Fibroblast of the aortic adventitia (primary cell): Measurements from ENCODE around the gene RMP24.

Experiments used
- DNase-seq: peaks from one replicate; pipeline ENCODE4 v3.0.0-alpha.2; 2010; ENCODE audit warnings: low read depth
- H3K4me3 ChIP-seq: 2 replicates; pipeline ENCODE4 v1.5.1; 2011; ENCODE audit warnings: low read depth, mild to moderate bottlenecking, control low read depth, low read length, moderate library complexity
- TF ChIP-seq, protein P1 (sequence below): IDR thresholded peaks from 2 replicates; pipeline ENCODE4 v1.5.1; 2011; ENCODE audit warnings: mild to moderate bottlenecking, low read length, control low read depth, inconsistent platforms; ENCODE audit not compliant: insufficient read depth

Gene RMP24

DNA sequence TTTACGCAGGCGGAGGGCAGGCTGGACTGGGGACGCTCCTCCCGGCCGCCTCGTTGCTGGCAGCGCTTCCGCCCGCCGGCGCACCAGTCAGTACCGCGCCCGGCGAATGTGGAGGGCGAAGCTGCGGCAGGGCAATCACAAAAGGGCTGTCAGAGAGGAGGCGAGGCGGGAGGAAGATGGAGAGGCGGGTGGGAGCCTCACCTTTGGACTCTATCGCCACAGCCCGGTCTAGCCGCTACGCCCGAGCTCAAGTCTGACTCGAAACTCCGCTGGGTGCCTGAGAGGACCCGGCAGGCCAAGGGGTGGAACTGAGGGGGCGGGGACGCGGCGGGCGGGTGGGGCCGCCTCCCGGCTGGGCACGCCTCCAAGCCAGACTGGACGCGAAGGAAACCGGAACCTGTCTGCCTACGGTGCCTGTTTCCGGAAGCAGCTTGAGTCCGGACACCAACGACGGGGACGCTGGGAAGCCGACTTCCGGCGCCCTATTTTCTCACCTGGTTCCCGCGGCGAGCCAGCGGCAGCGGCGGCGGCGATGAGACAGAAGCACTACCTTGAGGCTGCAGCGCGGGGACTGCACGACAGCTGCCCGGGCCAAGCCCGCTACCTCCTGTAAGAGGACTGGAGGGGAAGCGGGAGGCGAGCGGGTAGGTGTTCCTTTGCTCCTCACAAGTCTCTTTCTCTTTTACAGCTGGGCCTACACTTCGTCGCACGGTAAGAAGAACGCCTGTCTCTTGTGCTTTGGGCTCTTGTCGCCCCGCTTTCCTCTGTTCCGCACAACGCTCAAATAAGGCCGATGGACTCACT is at the start of gene RMP24:
TSS of gene RMP24 (plus strand) at position 483 of the 804 bp plus-strand sequence.
- TF ChIP-seq, protein P1, sequence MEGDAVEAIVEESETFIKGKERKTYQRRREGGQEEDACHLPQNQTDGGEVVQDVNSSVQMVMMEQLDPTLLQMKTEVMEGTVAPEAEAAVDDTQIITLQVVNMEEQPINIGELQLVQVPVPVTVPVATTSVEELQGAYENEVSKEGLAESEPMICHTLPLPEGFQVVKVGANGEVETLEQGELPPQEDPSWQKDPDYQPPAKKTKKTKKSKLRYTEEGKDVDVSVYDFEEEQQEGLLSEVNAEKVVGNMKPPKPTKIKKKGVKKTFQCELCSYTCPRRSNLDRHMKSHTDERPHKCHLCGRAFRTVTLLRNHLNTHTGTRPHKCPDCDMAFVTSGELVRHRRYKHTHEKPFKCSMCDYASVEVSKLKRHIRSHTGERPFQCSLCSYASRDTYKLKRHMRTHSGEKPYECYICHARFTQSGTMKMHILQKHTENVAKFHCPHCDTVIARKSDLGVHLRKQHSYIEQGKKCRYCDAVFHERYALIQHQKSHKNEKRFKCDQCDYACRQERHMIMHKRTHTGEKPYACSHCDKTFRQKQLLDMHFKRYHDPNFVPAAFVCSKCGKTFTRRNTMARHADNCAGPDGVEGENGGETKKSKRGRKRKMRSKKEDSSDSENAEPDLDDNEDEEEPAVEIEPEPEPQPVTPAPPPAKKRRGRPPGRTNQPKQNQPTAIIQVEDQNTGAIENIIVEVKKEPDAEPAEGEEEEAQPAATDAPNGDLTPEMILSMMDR: no peak
- DNase-seq: peak; percentile 96
- peak within 1 kb of the TSS; percentile 94 for H3K4me3 ChIP-seq

DNA sequence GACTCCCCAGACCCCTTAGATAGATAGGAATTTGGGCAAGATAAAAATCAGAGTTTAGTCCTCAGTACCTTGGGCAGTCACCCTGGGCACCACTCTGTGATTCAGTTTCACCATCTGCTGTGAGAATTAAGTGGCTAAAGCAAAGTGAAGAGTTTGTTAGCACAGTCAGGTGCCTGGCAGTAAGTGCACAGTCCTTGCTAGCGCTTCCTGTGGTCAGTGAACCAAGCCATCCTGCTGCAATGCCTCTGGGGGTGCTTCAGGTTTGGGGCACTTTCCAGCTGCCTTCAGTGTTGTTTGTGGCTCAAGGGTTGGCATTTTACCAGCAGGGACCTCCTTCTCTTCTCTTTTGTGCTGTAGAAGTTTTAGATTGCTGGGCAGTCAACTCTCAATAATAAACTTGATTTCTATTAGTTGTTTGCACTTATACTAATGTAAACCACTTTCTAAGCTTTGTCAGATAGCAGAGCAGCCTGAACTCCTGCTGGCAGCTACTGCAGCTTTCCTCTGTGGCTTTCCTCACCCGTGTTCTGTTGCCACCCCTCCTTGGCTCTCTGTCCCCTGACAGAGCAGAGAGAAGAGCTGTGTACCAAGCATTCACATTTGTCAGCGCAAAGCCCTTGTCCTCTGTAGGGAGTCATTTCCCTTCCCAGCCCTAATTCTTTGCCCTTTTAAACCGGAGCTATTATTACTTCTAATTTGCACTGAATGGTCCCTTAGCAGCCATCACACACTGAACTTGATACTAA is 48.4 kb upstream of the RMP24 start:
- no peak for DNase-seq
- H3K4me3 ChIP-seq: no peak overlapping the region
- TF ChIP-seq, protein P1: no peak

DNA sequence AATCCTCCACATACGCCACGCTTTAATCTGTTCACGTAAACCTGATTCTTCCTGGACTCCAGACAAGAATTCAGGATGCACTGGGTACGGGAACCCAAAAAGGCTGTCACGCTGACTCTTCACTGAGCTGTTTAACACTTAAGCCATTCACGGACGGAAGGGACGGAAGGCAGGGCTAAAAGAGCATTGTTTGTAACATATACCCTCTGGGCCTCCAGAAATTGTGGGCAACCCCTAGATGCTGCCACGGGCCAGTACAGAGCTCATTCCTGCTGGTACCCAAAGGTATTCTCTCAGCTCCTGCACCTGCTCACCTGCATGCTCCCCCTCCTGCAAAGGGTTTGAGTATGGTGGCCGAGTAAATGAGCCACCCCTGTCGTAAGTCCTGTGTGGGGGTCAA is 45.6 kb upstream of the RMP24 start:
- H3K4me3 ChIP-seq: no peak overlapping the region
- no peak for DNase-seq
- TF ChIP-seq, protein P1: no peak

DNA sequence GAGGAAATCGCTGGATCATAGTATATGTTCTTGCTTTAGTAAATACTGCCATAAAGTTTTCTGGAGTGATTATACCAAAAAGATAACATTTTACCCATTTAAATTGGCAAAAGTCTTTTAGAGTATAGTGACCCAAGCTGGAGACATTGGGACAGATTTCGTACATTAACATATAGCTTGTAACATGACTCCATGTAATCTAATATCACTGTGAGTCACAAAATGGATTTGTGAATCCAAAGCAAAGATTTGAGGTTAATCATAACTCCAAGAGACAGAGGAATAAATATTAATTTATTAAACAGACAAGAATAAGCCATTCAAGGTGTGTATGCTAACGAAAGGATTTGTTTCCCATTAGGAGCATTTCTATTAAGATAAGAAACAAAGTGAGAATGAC is 45.0 kb upstream of the RMP24 start:
- TF ChIP-seq, protein P1: no peak
- H3K4me3 ChIP-seq: no peak overlapping the region
- DNase-seq: no peak

DNA sequence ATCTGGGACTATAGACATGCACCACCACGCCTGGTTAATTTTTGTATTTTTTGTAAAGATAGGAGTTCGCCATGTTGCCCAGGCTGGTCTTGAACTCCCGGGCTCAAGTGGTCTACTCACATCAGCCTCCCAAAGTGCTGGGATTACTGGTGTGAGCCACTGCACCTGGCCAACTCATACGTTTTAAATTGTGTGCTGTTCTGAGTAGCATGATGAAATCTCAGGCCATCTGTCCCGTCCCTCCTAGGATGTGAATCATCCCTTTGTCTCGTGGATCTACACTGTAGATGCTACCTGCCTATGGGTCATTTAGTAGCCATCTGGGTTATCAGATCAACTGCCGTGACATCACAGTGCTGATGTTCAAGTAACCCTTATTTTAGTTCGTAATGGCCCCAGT is 38.5 kb upstream of the RMP24 start:
- no peak overlapping the region for H3K4me3 ChIP-seq
- DNase-seq: no peak
- TF ChIP-seq, protein P1: no peak

DNA sequence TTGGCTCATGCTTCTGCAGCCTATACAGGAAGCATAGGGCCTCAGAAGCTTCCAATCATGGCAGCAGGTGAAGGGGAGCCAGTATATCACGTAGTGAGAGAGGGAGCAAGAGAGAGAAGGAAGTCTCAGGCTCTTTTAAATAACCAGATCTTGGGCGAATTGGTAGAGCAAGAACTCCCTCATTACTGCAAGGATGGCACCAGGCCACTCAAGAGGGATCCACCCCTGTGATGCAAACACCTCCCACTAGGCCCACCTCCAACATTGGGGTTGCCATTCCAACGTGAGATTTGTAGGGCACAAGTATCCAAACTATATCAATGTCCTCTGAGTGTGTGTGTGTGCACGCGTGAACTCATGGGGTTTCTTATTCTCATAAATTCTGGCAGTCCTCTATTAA is 37.6 kb upstream of the RMP24 start:
- TF ChIP-seq, protein P1: no peak
- no peak for DNase-seq
- H3K4me3 ChIP-seq: no peak overlapping the region
